ENCODE results near the gene GSTT4. TPM values are rescaled to one million over a fixed set of nuclear protein-coding genes. Genes with fewer than 3 reads are reported as not detected.
A peak's percentile ranks its signal among the peaks of the same experiment; 100 is the strongest.
"Not testable (repeated sequence)": the region's sequence is repeated elsewhere in the genome, so short reads cannot be mapped to it uniquely, and the experiment has no call there.

GSTT4 gene
- total RNA-seq, 1 donor from 2014 or later: not detected

GRCh38 chr22:23970816-23971486 is 34.3 kb downstream of the GSTT4 start:
- Mint-ChIP-seq H3K4me1 (no peaks in the 10 kb centered on the region), H3K4me3 (peak overlapping the region; percentile 82), H3K9me3 (no peaks in the 10 kb centered on the region), H3K36me3 (ENCODE audit: low read depth) (peaks cover 16% of the 10 kb centered on the region), H3K27ac (ENCODE audit: unreplicated experiment) (no peak overlapping the region), H3K27me3 (ENCODE audit: low read depth) (no peaks in the 10 kb centered on the region)
- no peak for TF ChIP-seq CTCF (conservative IDR thresholded peaks at IDR 0.05)
- no peak for DNase-seq (ENCODE audit: low read depth, low spot score)

- no peaks in the 10 kb centered on the region for H3K4me1 Mint-ChIP-seq
- TF ChIP-seq CTCF (conservative IDR thresholded peaks at IDR 0.05): no peak
- H3K27ac Mint-ChIP-seq (ENCODE audit: unreplicated experiment): no peak overlapping the region
- H3K4me3 Mint-ChIP-seq: peak overlapping the region; percentile 31
- DNase-seq (ENCODE audit: low read depth, low spot score): no peak
- no peaks in the 10 kb centered on the region for H3K27me3 Mint-ChIP-seq (ENCODE audit: low read depth)
- no peaks in the 10 kb centered on the region for H3K9me3 Mint-ChIP-seq
- H3K36me3 Mint-ChIP-seq (ENCODE audit: low read depth): peaks cover 16% of the 10 kb centered on the region
Observed at GRCh38 chr22:23970201-23970641, 35.0 kb downstream of the GSTT4 start.

DNA sequence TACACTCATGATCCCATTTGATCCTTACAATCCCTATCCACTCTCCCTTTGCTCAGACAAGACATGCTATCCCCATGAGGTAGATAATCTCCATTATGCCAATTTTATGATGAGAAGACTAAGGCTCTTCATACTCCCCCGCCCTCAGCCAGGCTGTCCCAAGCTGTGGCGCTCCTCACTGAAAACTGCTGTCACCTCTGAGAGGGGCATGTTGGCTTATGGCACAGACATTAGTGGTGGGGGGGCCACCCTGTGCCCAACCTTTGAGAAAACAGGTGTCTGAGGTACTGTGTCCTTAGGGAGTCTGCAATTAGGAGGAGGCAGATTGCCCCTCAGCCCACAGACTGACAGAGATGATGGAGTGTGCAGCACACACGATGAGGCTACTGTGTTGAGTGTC is 36.2 kb downstream of the GSTT4 start:
- no peak for DNase-seq (ENCODE audit: low read depth, low spot score)
- H3K4me3 Mint-ChIP-seq: no peak overlapping the region
- H3K27me3 Mint-ChIP-seq (ENCODE audit: low read depth): no peaks in the 10 kb centered on the region
- peaks cover 16% of the 10 kb centered on the region for H3K36me3 Mint-ChIP-seq (ENCODE audit: low read depth)
- no peaks in the 10 kb centered on the region for H3K9me3 Mint-ChIP-seq
- no peak overlapping the region for H3K27ac Mint-ChIP-seq (ENCODE audit: unreplicated experiment)
- no peaks in the 10 kb centered on the region for H3K4me1 Mint-ChIP-seq
- no peak for TF ChIP-seq CTCF (conservative IDR thresholded peaks at IDR 0.05)

DNA sequence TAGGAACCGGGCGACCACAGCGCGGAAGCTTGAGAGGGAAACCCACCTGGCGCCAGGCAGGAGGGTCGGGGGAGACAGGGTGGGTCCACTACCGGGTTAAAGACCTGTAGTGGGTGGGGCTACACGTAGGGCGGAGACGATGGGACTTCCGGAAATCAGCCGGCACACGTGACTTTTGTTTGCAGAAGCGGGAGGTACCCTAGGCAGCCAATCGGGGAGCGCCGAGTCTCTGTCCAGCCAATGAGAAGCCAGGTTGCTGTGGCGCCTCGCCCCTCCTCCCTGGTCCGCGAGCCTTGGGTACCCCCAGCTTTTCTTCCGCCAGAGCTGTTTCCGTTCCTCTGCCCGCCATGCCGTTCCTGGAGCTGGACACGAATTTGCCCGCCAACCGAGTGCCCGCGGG is 38.7 kb downstream of the GSTT4 start, which contains the start of gene DDTL:
DDTL (plus strand) TSS at position 321 of the 400 bp plus-strand sequence; CDS start at position 348, 27 bp downstream.
- not testable (repeated sequence) for H3K27ac Mint-ChIP-seq (ENCODE audit: unreplicated experiment)

GRCh38 chr22:23966094-23966493 is 39.2 kb downstream of the GSTT4 start:
- not testable (repeated sequence) for H3K4me3 Mint-ChIP-seq; DNase-seq (ENCODE audit: low read depth, low spot score); H3K4me1 Mint-ChIP-seq; H3K9me3 Mint-ChIP-seq; H3K27me3 Mint-ChIP-seq (ENCODE audit: low read depth); H3K27ac Mint-ChIP-seq (ENCODE audit: unreplicated experiment)
- H3K36me3 Mint-ChIP-seq (ENCODE audit: low read depth): peaks cover 14% of the 10 kb centered on the region

More for the DNA sequence above, 38.7 kb downstream of the GSTT4 start, which contains the start of gene DDTL:
- not testable (repeated sequence) for H3K4me3 Mint-ChIP-seq; H3K4me1 Mint-ChIP-seq; H3K9me3 Mint-ChIP-seq; DNase-seq (ENCODE audit: low read depth, low spot score); H3K27me3 Mint-ChIP-seq (ENCODE audit: low read depth)
- H3K36me3 Mint-ChIP-seq (ENCODE audit: low read depth): peaks cover 14% of the 10 kb centered on the region

DNA sequence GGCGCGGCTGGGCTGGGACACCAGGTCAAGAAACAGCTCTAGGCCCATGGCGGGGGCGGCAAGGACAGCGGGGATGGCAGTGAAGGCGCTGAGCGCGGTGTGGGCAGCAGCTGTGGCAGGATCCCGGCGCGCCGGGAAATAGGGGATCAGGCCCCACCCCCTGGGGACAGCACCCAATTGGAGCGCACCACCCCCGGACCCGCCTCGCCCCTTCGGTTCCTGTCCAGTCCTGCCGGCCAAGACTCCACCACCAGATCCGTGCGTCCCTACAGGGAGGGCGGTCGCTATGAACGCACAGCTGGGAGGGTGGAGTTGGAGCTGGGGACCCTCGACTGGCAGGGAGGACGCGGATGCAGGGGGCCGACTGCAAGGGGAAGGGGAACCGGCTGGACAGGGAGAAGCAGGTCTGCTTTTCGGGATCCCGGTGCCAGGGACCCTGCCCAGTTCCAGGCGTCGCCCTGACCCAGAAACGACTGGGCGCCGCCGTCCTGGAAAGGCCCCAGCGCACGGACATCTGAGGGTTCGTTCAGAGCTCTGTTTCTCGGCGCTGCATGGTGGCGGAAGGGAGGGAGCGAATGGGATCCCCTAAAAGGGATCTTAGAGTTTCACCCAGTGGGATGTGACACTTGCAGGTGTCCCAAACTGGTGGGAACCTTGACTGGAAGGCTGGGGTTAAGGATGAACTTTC is 44.0 kb downstream of the GSTT4 start, which contains the start of gene GSTT2B:
GSTT2B (minus strand) TSS at position 112 of the 688 bp plus-strand sequence; CDS start at position 48, 64 bp downstream.
- not testable (repeated sequence) for DNase-seq (ENCODE audit: low read depth, low spot score); H3K9me3 Mint-ChIP-seq; H3K36me3 Mint-ChIP-seq (ENCODE audit: low read depth); H3K27me3 Mint-ChIP-seq (ENCODE audit: low read depth); H3K4me1 Mint-ChIP-seq; H3K27ac Mint-ChIP-seq (ENCODE audit: unreplicated experiment); H3K4me3 Mint-ChIP-seq
